Heart left ventricle (tissue), 13 donors: Measurements from ENCODE around the gene RAB3GAP2.
"Not testable (repeated sequence)": the region's sequence is repeated elsewhere in the genome, so short reads cannot be mapped to it uniquely, and the experiment has no call there.

ENCODE experiments used
- CTCF ChIP-seq, 12 donors: fragments of 200-600 bp; sonication (generic) in 4 of 12; IDR thresholded peaks; one replicate each; pipeline versions ENCODE4 v1.5.0 to v1.8.0; 2018 to 2022; ENCODE audit warnings: antibody characterized with exemption in 12 of 12, mild to moderate bottlenecking in 5 of 12
- POLR2A ChIP-seq, 2 donors: fragments of 450-650 bp; IDR thresholded peaks; one replicate each; pipeline ENCODE4 v1.6.1; 2017; ENCODE audit warnings: antibody characterized with exemption in 2 of 2, mild to moderate bottlenecking in 2 of 2, moderate library complexity in 2 of 2
- donor health status: ischemic (EF 13 %, LVEDD 7.1; RV severe dilation, severe dysfunction).
- donor health status: DM: no; HTN: yes; CAD: no.
- donor health status: DM: no; HTN: no; CAD: no.
- donor health status: ischemic (EF 25% LVEDD 6.9; RV normal size, moderate dysfunction).
- donor health status: ischemic (EF 25% LVEDD 5.7; RV mildly dilated, moderate dysfunction).
- donor health status: ischemic (EF 35%, LVEDD 5.7; RV mildly dilated, moderate dysfunction).
- donor health status: nonischemic (EF 11% LVEDD 7.7; RV severe dilation, severe dysfunction).
- donor health status: DM: yes; HTN: yes; CAD: no.
- donor health status: PGD.
- donor health status: ischemic (EF 29% LVEDD 5.4; RV normal size, mild dysfunction).
- donor health status: nonischemic (EF 23%, LVEDD 6.1; RV moderate dilation, normal function).

DNA sequence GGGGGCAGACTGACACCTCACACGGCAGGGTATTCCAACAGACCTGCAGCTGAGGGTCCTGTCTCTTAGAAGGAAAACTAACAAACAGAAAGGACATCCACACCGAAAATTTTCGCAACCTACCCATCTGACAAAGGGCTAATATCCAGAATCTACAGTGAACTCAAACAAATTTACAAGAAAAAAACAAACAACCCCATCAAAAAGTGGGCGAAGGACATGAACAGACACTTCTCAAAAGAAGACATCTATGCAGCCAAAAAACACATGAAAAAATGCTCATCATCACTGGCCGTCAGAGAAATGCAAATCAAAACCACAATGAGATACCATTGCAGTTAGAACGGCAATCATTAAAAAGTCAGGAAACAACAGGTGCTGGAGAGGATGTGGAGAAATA lies 26.4 kb downstream of the RAB3GAP2 start:
- TF ChIP-seq CTCF, POLR2A (IDR thresholded peaks at IDR 0.05): not testable (repeated sequence)
